ENCODE measurements around the gene TTC22.

Gene TTC22

GRCh38 chr1:54806931-54807611 lies 5.9 kb upstream of the TTC22 start:
- no peak for DNase-seq

- no peak for DNase-seq
These were observed 4.9 kb upstream of the TTC22 start for GRCh38 chr1:54805981-54806381.

- no peak for DNase-seq
These were observed 4.3 kb upstream of the TTC22 start for GRCh38 chr1:54805466-54805865.

- DNase-seq: no peak
These were observed 3.5 kb upstream of the TTC22 start for GRCh38 chr1:54804471-54805132.

GRCh38 chr1:54803761-54804470 lies 2.8 kb upstream of the TTC22 start:
- DNase-seq: no peak

GRCh38 chr1:54800041-54800898 lies 853 bp downstream of the TTC22 start:
- DNase-seq: no peak

- peak in 1 of 6 experiments; percentile 3 for DNase-seq
These were observed 2.1 kb downstream of the TTC22 start for GRCh38 chr1:54798769-54799641.

- DNase-seq: no peak
These were observed 2.9 kb downstream of the TTC22 start for GRCh38 chr1:54798206-54798605.

- DNase-seq: no peak
These were observed 4.2 kb downstream of the TTC22 start for GRCh38 chr1:54796902-54797301.

- DNase-seq: no peak
These were observed 5.2 kb downstream of the TTC22 start for GRCh38 chr1:54795841-54796468.

GRCh38 chr1:54795356-54795665 lies 5.8 kb downstream of the TTC22 start:
- DNase-seq: no peak

GRCh38 chr1:54794451-54795355 lies 6.4 kb downstream of the TTC22 start:
- no peak for DNase-seq

- no peak for DNase-seq
These were observed 8.3 kb downstream of the TTC22 start for GRCh38 chr1:54792686-54793282.

GRCh38 chr1:54791880-54792522 lies 9.1 kb downstream of the TTC22 start:
- peak in 2 of 6 experiments; percentile 12 to 18 for DNase-seq

- DNase-seq: no peak
These were observed 12.7 kb downstream of the TTC22 start for GRCh38 chr1:54788459-54788858.

GRCh38 chr1:54787604-54788003 lies 13.5 kb downstream of the TTC22 start:
- no peak for DNase-seq

- DNase-seq: no peak
These were observed 14.3 kb downstream of the TTC22 start for GRCh38 chr1:54786778-54787177.

GRCh38 chr1:54784066-54784465 lies 17.1 kb downstream of the TTC22 start:
- no peak for DNase-seq

- DNase-seq: no peak
These were observed 18.5 kb downstream of the TTC22 start for GRCh38 chr1:54782588-54782987.

GRCh38 chr1:54782156-54782555 lies 19.0 kb downstream of the TTC22 start:
- DNase-seq: no peak

Measured in stimulated activated naive CD4-positive, alpha-beta T cell (primary cell).